Gastrocnemius medialis (tissue), 4 donors: ENCODE measurements around the gene PTPRC. TPM values are rescaled to one million over a fixed set of nuclear protein-coding genes. Genes with fewer than 3 reads are reported as not detected.

ENCODE experiments used
- ATAC-seq, 2 donors: fragments of 150-250 bp; one replicate each; pipeline ENCODE4 v1.9.1; 2016
- DNase-seq, 2 donors: peaks; one replicate each; pipeline ENCODE4 v3.0.0-alpha.2; 2019
- H3K27ac ChIP-seq, 4 donors: fragments of 200-600 bp; sonication (generic); 1 replicate in 1 of 4; 2 replicates in 3 of 4; pipeline ENCODE4 v1.5.1; 2016 to 2018; ENCODE audit warnings: mild to moderate bottlenecking in 2 of 4, moderate library complexity in 1 of 4
- H3K27me3 ChIP-seq, 3 donors: fragments of 200-600 bp; sonication (generic) in 2 of 3; 1 replicate in 1 of 3; 2 replicates in 2 of 3; pipeline versions ENCODE4 v1.5.1 to v1.6.0; 2016 to 2019; ENCODE audit warnings: mild to moderate bottlenecking in 1 of 3, moderate library complexity in 1 of 3
- H3K36me3 ChIP-seq, 2 donors: fragments of 200-600 bp; sonication (generic) in 1 of 2; one replicate each; pipeline ENCODE4 v1.5.1; 2017 to 2018
- H3K4me1 ChIP-seq, 2 donors: fragments of 200-600 bp; sonication (generic) in 1 of 2; one replicate each; pipeline ENCODE4 v1.5.1; 2016 to 2017; ENCODE audit warnings: mild to moderate bottlenecking in 2 of 2
- H3K4me3 ChIP-seq, 4 donors: fragments of 200-600 bp; sonication (generic) in 3 of 4; 1 replicate in 1 of 4; 2 replicates in 3 of 4; pipeline ENCODE4 v1.5.1; 2016 to 2019; ENCODE audit warnings: mild to moderate bottlenecking in 2 of 4
- H3K9me3 ChIP-seq, 3 donors: fragments of 200-600 bp; sonication (generic) in 2 of 3; 1 replicate in 1 of 3; 2 replicates in 2 of 3; pipeline ENCODE4 v1.5.1; 2016 to 2019
- POLR2A ChIP-seq, 2 donors: fragments of 450-650 bp; IDR thresholded peaks; one replicate each; pipeline ENCODE4 v1.6.1; 2017; ENCODE audit warnings: antibody characterized with exemption in 2 of 2, mild to moderate bottlenecking in 2 of 2, moderate library complexity in 2 of 2
- in situ Hi-C, 4 donors: fragments of 200-750 bp; cut with MboI; loops; one replicate each; pipeline versions ENCODE4 v1.15.0 to v1.8.0; 2017; ENCODE audit warnings: low sequenced_read_pairs in 4 of 4
- intact Hi-C: fragments of 100-400 bp; cut with DNase I; formaldehyde crosslinking; loops from one replicate; pipeline ENCODE4 v1.15.1; 2023; ENCODE audit warnings: low total_unique reads
- total RNA-seq, 4 donors: library from RNA; depleted of rRNA; stranded (reverse); fragments of >200 nt; gene quantifications; one replicate each; pipeline versions ENCODE4 v1.1.0 to v1.2.3, GENCODE V29; 2016
- TF ChIP-seq, protein P1 (sequence below), 5 experiments: fragments of 450-650 bp in 3 of 5; fragments of 200-600 bp in 2 of 5; sonication (generic) in 2 of 5; IDR thresholded peaks in 4 of 5; conservative IDR thresholded peaks in 1 of 5; 1 replicate in 4 of 5; 2 replicates in 1 of 5; pipeline ENCODE4 v1.5.1; 2016 to 2019; ENCODE audit warnings: antibody characterized with exemption in 5 of 5, mild to moderate bottlenecking in 3 of 5, moderate library complexity in 3 of 5

Gene PTPRC
- total RNA-seq, 4 donors from 2014 or later = 1.7 to 10.4 (median 5.3) TPM

- Histone ChIP-seq H3K4me3 (no peak overlapping the region), H3K4me1 (no peaks in the 10 kb centered on the region), H3K36me3 (no peaks in the 10 kb centered on the region), H3K9me3 (no peaks in the 10 kb centered on the region), H3K27ac (no peak overlapping the region), H3K27me3 (no peaks in the 10 kb centered on the region)
- in situ Hi-C loops = loop anchor here in 2 of 4 donors (10.0 to 25.0 kb wide), 3 partner anchors 795 to 1762 kb away; no protein-coding TSS in a partner anchor
- intact Hi-C loops = loop anchor here (10.0 kb wide), 1 partner anchor 805 kb away; no protein-coding TSS in a partner anchor
- ATAC-seq (no peak), DNase-seq (no peak)
- no peak for TF ChIP-seq POLR2A (IDR thresholded peaks at IDR 0.05)
- TF ChIP-seq, protein P1, sequence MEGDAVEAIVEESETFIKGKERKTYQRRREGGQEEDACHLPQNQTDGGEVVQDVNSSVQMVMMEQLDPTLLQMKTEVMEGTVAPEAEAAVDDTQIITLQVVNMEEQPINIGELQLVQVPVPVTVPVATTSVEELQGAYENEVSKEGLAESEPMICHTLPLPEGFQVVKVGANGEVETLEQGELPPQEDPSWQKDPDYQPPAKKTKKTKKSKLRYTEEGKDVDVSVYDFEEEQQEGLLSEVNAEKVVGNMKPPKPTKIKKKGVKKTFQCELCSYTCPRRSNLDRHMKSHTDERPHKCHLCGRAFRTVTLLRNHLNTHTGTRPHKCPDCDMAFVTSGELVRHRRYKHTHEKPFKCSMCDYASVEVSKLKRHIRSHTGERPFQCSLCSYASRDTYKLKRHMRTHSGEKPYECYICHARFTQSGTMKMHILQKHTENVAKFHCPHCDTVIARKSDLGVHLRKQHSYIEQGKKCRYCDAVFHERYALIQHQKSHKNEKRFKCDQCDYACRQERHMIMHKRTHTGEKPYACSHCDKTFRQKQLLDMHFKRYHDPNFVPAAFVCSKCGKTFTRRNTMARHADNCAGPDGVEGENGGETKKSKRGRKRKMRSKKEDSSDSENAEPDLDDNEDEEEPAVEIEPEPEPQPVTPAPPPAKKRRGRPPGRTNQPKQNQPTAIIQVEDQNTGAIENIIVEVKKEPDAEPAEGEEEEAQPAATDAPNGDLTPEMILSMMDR (IDR thresholded peaks at IDR 0.05 in 4 of 5, conservative IDR thresholded peaks at IDR 0.05 in 1 of 5) = no peak
Measured at GRCh38 chr1:198750081-198750480, 111.2 kb downstream of the PTPRC start.

DNA sequence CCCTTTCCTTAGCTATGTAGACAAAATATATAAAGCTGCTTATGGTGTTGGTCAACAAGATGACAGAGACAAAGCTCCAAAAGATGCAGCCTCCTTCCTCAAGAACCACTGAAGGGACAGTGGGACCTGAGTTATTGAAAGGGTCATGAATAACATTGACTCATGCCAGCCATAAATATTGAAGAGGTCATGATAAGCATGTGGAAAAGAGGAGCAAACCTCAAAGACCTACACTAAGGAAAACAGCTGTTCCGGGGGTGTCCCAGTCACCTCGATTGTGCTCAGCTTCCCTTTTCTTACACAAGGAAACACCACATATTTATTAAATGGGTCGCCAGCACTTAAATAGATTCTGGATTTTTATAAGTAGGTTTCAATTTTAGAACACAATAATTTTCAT lies 112.9 kb downstream of the PTPRC start:
- ATAC-seq (no peak), DNase-seq (no peak)
- H3K27me3 ChIP-seq = no peaks in the 10 kb centered on the region
- H3K4me3 ChIP-seq = no peak overlapping the region
- no peak overlapping the region for H3K27ac ChIP-seq
- H3K9me3 ChIP-seq = no peaks in the 10 kb centered on the region
- TF ChIP-seq, protein P1 (IDR thresholded peaks at IDR 0.05 in 4 of 5, conservative IDR thresholded peaks at IDR 0.05 in 1 of 5) = no peak
- no peak for TF ChIP-seq POLR2A (IDR thresholded peaks at IDR 0.05)
- H3K4me1 ChIP-seq = no peaks in the 10 kb centered on the region
- no peaks in the 10 kb centered on the region for H3K36me3 ChIP-seq
- in situ Hi-C loops = loop anchor here in 2 of 4 donors (10.0 to 25.0 kb wide), 3 partner anchors 793 to 1761 kb away; no protein-coding TSS in a partner anchor
- intact Hi-C loops = loop anchor here (10.0 kb wide), 1 partner anchor 803 kb away; no protein-coding TSS in a partner anchor

- intact Hi-C loops (loop anchor here (10.0 kb wide), 1 partner anchor 800 kb away; no protein-coding TSS in a partner anchor), in situ Hi-C loops (loop anchor here in 2 of 4 donors (10.0 to 25.0 kb wide), 3 partner anchors 790 to 1758 kb away; no protein-coding TSS in a partner anchor)
- ATAC-seq (no peak), DNase-seq (no peak)
- no peaks in the 10 kb centered on the region for H3K4me1 ChIP-seq
- H3K27me3 ChIP-seq = no peaks in the 10 kb centered on the region
- H3K27ac ChIP-seq = no peak overlapping the region
- no peak overlapping the region for H3K4me3 ChIP-seq
- no peaks in the 10 kb centered on the region for H3K9me3 ChIP-seq
- H3K36me3 ChIP-seq = no peaks in the 10 kb centered on the region
- TF ChIP-seq POLR2A (IDR thresholded peaks at IDR 0.05) = no peak
- TF ChIP-seq, protein P1 (IDR thresholded peaks at IDR 0.05 in 4 of 5, conservative IDR thresholded peaks at IDR 0.05 in 1 of 5) = no peak
Measured at GRCh38 chr1:198754670-198755069, 115.8 kb downstream of the PTPRC start.

GRCh38 chr1:198755715-198756114 lies 116.9 kb downstream of the PTPRC start:
- Histone ChIP-seq H3K36me3 (no peaks in the 10 kb centered on the region), H3K4me1 (no peaks in the 10 kb centered on the region), H3K27ac (no peak overlapping the region), H3K4me3 (no peak overlapping the region), H3K27me3 (no peaks in the 10 kb centered on the region), H3K9me3 (no peaks in the 10 kb centered on the region)
- DNase-seq (no peak), ATAC-seq (no peak)
- TF ChIP-seq, protein P1 (IDR thresholded peaks at IDR 0.05 in 4 of 5, conservative IDR thresholded peaks at IDR 0.05 in 1 of 5) = no peak
- no peak for TF ChIP-seq POLR2A (IDR thresholded peaks at IDR 0.05)
- intact Hi-C loops = loop anchor here (10.0 kb wide), 1 partner anchor 799 kb away; no protein-coding TSS in a partner anchor
- in situ Hi-C loops = loop anchor here in 2 of 4 donors (10.0 to 25.0 kb wide), 3 partner anchors 789 to 1757 kb away; no protein-coding TSS in a partner anchor
